NCI-H1048 (cell line): ENCODE data around the gene EPB42.
"Not testable (repeated sequence)": the region's sequence is repeated elsewhere in the genome, so short reads cannot be mapped to it uniquely, and the experiment has no call there.

ENCODE experiments used
- DNase-seq: peaks from one replicate; lab custom pipeline; 2025; lab: John Stamatoyannopoulos, UW

The EPB42 gene

GRCh38 chr15:43212299-43212698, 8.5 kb downstream of the EPB42 start:
- no peak for DNase-seq

- no peak for DNase-seq
Measured at GRCh38 chr15:43211224-43211735, 9.5 kb downstream of the EPB42 start.

- no peak for DNase-seq
Measured at GRCh38 chr15:43210807-43211206, 10.0 kb downstream of the EPB42 start.

GRCh38 chr15:43210172-43210745, 10.6 kb downstream of the EPB42 start:
- no peak for DNase-seq

- no peak for DNase-seq
Measured at GRCh38 chr15:43209059-43209824, 11.6 kb downstream of the EPB42 start.

GRCh38 chr15:43208052-43209002, 12.5 kb downstream of the EPB42 start:
- no peak for DNase-seq

- DNase-seq, result no peak
Measured at GRCh38 chr15:43207024-43207423, 13.8 kb downstream of the EPB42 start.

GRCh38 chr15:43206054-43206453, 14.8 kb downstream of the EPB42 start:
- DNase-seq, result no peak

GRCh38 chr15:43204016-43204901, 16.6 kb downstream of the EPB42 start:
- no peak for DNase-seq

GRCh38 chr15:43199945-43200488, 20.8 kb downstream of the EPB42 start:
- DNase-seq, result no peak

GRCh38 chr15:43198992-43199391, 21.8 kb downstream of the EPB42 start:
- no peak for DNase-seq

GRCh38 chr15:43198556-43198955, 22.3 kb downstream of the EPB42 start:
- not testable (repeated sequence) for DNase-seq

GRCh38 chr15:43197773-43198172, 23.0 kb downstream of the EPB42 start:
- not testable (repeated sequence) for DNase-seq

GRCh38 chr15:43196760-43197548, 23.9 kb downstream of the EPB42 start:
- no peak for DNase-seq

GRCh38 chr15:43194795-43195194, 26.0 kb downstream of the EPB42 start:
- no peak for DNase-seq

- DNase-seq, result no peak
Measured at GRCh38 chr15:43193710-43194109, 27.1 kb downstream of the EPB42 start.

GRCh38 chr15:43190178-43190577, 30.6 kb downstream of the EPB42 start:
- DNase-seq, result no peak

- DNase-seq, result no peak
Measured at GRCh38 chr15:43189296-43189695, 31.5 kb downstream of the EPB42 start.

- DNase-seq, result no peak
Measured at GRCh38 chr15:43187544-43188155, 33.2 kb downstream of the EPB42 start.

GRCh38 chr15:43186003-43186353, 34.8 kb downstream of the EPB42 start:
- no peak for DNase-seq
